Hematopoietic multipotent progenitor cell treated with erythropoietin and hydrocortisone succinate and interleukin-3 and kit ligand, for 8 days (in vitro differentiated cells): Measurements from ENCODE around the gene CXorf38.
A peak's percentile ranks its signal among the peaks of the same experiment; 100 is the strongest.

Experiments used
- DNase-seq: peaks from one replicate; pipeline ENCODE4 v3.0.0-alpha.2; 2015

Gene CXorf38

GRCh38 chrX:40647307-40648197 lies at the start of gene CXorf38:
CXorf38 (minus strand) TSS chrX:40647561; CDS start chrX:40647520, 41 bp downstream.
- DNase-seq = peak; percentile 85

GRCh38 chrX:40694802-40695201 lies 47.4 kb upstream of the CXorf38 start:
- DNase-seq = no peak

- no peak for DNase-seq
Observed at GRCh38 chrX:40688929-40689328, 41.6 kb upstream of the CXorf38 start.

- no peak for DNase-seq
Observed at GRCh38 chrX:40687169-40687568, 39.8 kb upstream of the CXorf38 start.

- no peak for DNase-seq
Observed at GRCh38 chrX:40685362-40685918, 38.1 kb upstream of the CXorf38 start.

GRCh38 chrX:40684092-40684491 lies 36.7 kb upstream of the CXorf38 start:
- no peak for DNase-seq

- DNase-seq = no peak
Observed at GRCh38 chrX:40683245-40683644, 35.9 kb upstream of the CXorf38 start.

GRCh38 chrX:40671126-40671525 lies 23.8 kb upstream of the CXorf38 start:
- no peak for DNase-seq

- DNase-seq = no peak
Observed at GRCh38 chrX:40663880-40664630, 16.7 kb upstream of the CXorf38 start.

GRCh38 chrX:40663078-40663740 lies 15.8 kb upstream of the CXorf38 start:
- no peak for DNase-seq

GRCh38 chrX:40661489-40661888 lies 14.1 kb upstream of the CXorf38 start:
- DNase-seq = no peak

- no peak for DNase-seq
Observed at GRCh38 chrX:40660381-40660780, 13.0 kb upstream of the CXorf38 start.

GRCh38 chrX:40653535-40653934 lies 6.2 kb upstream of the CXorf38 start:
- no peak for DNase-seq

GRCh38 chrX:40652664-40653063 lies 5.3 kb upstream of the CXorf38 start:
- no peak for DNase-seq

GRCh38 chrX:40651620-40652223 lies 4.4 kb upstream of the CXorf38 start:
- peak; percentile 71 for DNase-seq

GRCh38 chrX:40646489-40647306 lies 663 bp downstream of the CXorf38 start:
- peak; percentile 46 for DNase-seq

GRCh38 chrX:40644821-40645358 lies 2.5 kb downstream of the CXorf38 start:
- DNase-seq = peak; percentile 79

GRCh38 chrX:40644176-40644575 lies 3.2 kb downstream of the CXorf38 start:
- DNase-seq = peak; percentile 52

- no peak for DNase-seq
Observed at GRCh38 chrX:40637687-40638086, 9.7 kb downstream of the CXorf38 start.

GRCh38 chrX:40632199-40632598 lies 15.2 kb downstream of the CXorf38 start:
- DNase-seq = no peak

- DNase-seq = no peak
Observed at GRCh38 chrX:40628506-40628905, 18.9 kb downstream of the CXorf38 start.
